PC-9 (cell line): Measurements from ENCODE around the gene PGK1. TPM values are rescaled to one million over a fixed set of nuclear protein-coding genes. Genes with fewer than 3 reads are reported as not detected.
"Not testable (repeated sequence)": the region's sequence is repeated elsewhere in the genome, so short reads cannot be mapped to it uniquely, and the experiment has no call there.

ENCODE experiments used
- Bru-seq: library from RNA; stranded (reverse); fragments of 400-500 nt; gene quantifications from one replicate; lab custom pipeline; 2021; lab: Mats Ljungman, UMichigan
- BruChase-seq, 2 experiments: library from RNA; stranded (reverse); fragments of 400-500 nt; gene quantifications; one replicate each; lab custom pipeline; 2021; lab: Mats Ljungman, UMichigan
- BruUV-seq: library from RNA; stranded (reverse); fragments of 400-500 nt; replicated peaks from 2 replicates; lab custom pipeline; 2021; lab: Mats Ljungman, UMichigan
- CTCF ChIA-PET: fragments of 300-600 bp; sonication (Branson Sonifier 250); formaldehyde crosslinking; loops from one replicate; lab custom pipeline; 2022; ENCODE audit warnings: antibody characterized with exemption; lab: Charles Lee
- POLR2A ChIA-PET: fragments of 300-600 bp; sonication (Branson Sonifier 250); formaldehyde crosslinking; loops from one replicate; lab custom pipeline; 2022; ENCODE audit warnings: antibody characterized with exemption; ENCODE audit not compliant: unreplicated experiment; lab: Charles Lee
- DNase-seq, 2 experiments: peaks; one replicate each; pipeline versions ENCODE4 v3.0.0 to v3.0.0-alpha.2; 2015 to 2022; ENCODE audit warnings: mixed read lengths in 1 of 2
- H2AFZ ChIP-seq: fragments of 200-600 bp; sonication (generic); 2 replicates; pipeline ENCODE4 v1.8.1; 2017; ENCODE audit warnings: antibody characterized with exemption
- H3F3A ChIP-seq: fragments of 200-600 bp; sonication (generic); 2 replicates; pipeline ENCODE4 v1.8.1; 2017; ENCODE audit warnings: antibody characterized with exemption, mild to moderate bottlenecking, low read depth; ENCODE audit not compliant: insufficient read depth
- H3K27ac ChIP-seq: fragments of 200-600 bp; sonication (generic); 2 replicates; pipeline ENCODE4 v1.6.1; 2016; ENCODE audit warnings: mixed run types
- H3K27me3 ChIP-seq: fragments of 200-600 bp; sonication (generic); 2 replicates; pipeline ENCODE4 v1.6.1; 2016; ENCODE audit warnings: low read depth, mixed run types; ENCODE audit not compliant: insufficient read depth
- H3K36me3 ChIP-seq: fragments of 200-600 bp; sonication (generic); 2 replicates; pipeline ENCODE4 v1.6.1; 2016; ENCODE audit warnings: low read depth, mixed run types
- H3K4me1 ChIP-seq: fragments of 200-600 bp; sonication (generic); replicated peaks from 2 replicates; pipeline ENCODE4 v1.6.1; 2016; ENCODE audit warnings: mixed run types; ENCODE audit not compliant: insufficient read depth
- H3K4me2 ChIP-seq: fragments of 200-600 bp; sonication (generic); 2 replicates; pipeline ENCODE4 v1.6.1; 2017; ENCODE audit warnings: mixed run types
- H3K4me3 ChIP-seq: fragments of 200-600 bp; sonication (generic); 2 replicates; pipeline ENCODE4 v1.6.1; 2016; ENCODE audit warnings: mixed run types
- H3K79me2 ChIP-seq: fragments of 200-600 bp; sonication (generic); 2 replicates; pipeline ENCODE4 v1.6.1; 2017; ENCODE audit warnings: low read depth, mixed run types
- H3K9me2 ChIP-seq: fragments of 200-600 bp; sonication (generic); 2 replicates; pipeline ENCODE4 v1.8.1; 2017; ENCODE audit warnings: mild to moderate bottlenecking; ENCODE audit not compliant: insufficient read depth
- H3K9me3 ChIP-seq: fragments of 200-600 bp; sonication (generic); 2 replicates; pipeline ENCODE4 v1.8.1; 2016; ENCODE audit warnings: low read depth; ENCODE audit not compliant: insufficient read depth
- H4K20me1 ChIP-seq: fragments of 200-600 bp; sonication (generic); 2 replicates; pipeline ENCODE4 v1.8.1; 2017; ENCODE audit not compliant: insufficient read depth
- CTCF ChIP-seq: fragments of 200-600 bp; sonication (generic); conservative IDR thresholded peaks from 2 replicates; pipeline ENCODE4 v1.6.1; 2017; ENCODE audit warnings: mixed run types, antibody characterized with exemption, mild to moderate bottlenecking, moderate library complexity
- EZH2 ChIP-seq: fragments of 200-600 bp; sonication (generic); IDR thresholded peaks from 2 replicates; pipeline ENCODE4 v1.8.0; 2017; ENCODE audit warnings: antibody characterized with exemption, low read depth
- intact Hi-C: fragments of 100-400 bp; cut with micrococcal nuclease; formaldehyde crosslinking; loops from one replicate; pipeline ENCODE4 v1.10.0; 2022; ENCODE audit not compliant: unreplicated experiment
- long read RNA-seq: library from polyadenylated mRNA; stranded (forward); transcript quantifications from one replicate; pipeline ENCODE4 v2.0.0, GENCODE V29; 2022
- total RNA-seq: library from RNA; stranded (reverse); gene quantifications from 2 replicates; pipeline ENCODE4 v1.2.3, GENCODE V29; 2021

PGK1 gene
- 320 and 409 TPM in 2 replicates for total RNA-seq
- percentile 80 among the genes with signal in this experiment for Bru-seq, nascent RNA
- BruChase-seq, experiment 1, labeled RNA remaining after a 2-hour chase: percentile 79 among the genes with signal in this experiment
- percentile 89 among the genes with signal in this experiment for BruChase-seq, experiment 2, labeled RNA remaining after a 6-hour chase
- long read RNA-seq, full-length matches to known transcripts: 1,118 of 1,170 reads
- long read RNA-seq, partial matches to known transcripts: 30 of 1,170 reads
- long read RNA-seq, other reads (novel, unspliced or antisense): 22 of 1,170 reads

GRCh38 chrX:78103623-78104446 is at the start of gene PGK1:
Gene PGK1, plus strand, starts transcription at chrX:78104248. Its CDS starts 93 bp downstream, at chrX:78104341.
- Histone ChIP-seq H2AFZ (peak within 1 kb of the TSS; percentile 94), H3K9me2 (no peaks in the 10 kb centered on the region), H3K4me3 (peak within 1 kb of the TSS; percentile 75), H3K27me3 (no peaks in the 10 kb centered on the region), H3F3A (0 out of 2 replicates have a peak, but pooled peaks cover 3% of the 10 kb centered on the region), H3K36me3 (peaks cover 27% of the 10 kb centered on the region; the same call in 1 of the 2 replicates), H4K20me1 (peaks cover 39% of the 10 kb centered on the region), H3K4me2 (peak within 1 kb of the TSS; percentile 98), H3K4me1 (peaks cover 43% of the 10 kb centered on the region), H3K79me2 (peaks cover 47% of the 10 kb centered on the region), H3K27ac (peak within 1 kb of the TSS; percentile 83), H3K9me3 (no peaks in the 10 kb centered on the region)
- ChIA-PET CTCF (interaction anchor here (0.5 kb wide), 1 partner anchor 211 kb away, joined by 4 read pairs; no protein-coding TSS in a partner anchor), POLR2A (interaction anchor here (0.5 kb wide), 1 partner anchor 39 kb away, joined by 5 read pairs; no protein-coding TSS in a partner anchor)
- DNase-seq: peak; percentile 90 to 96
- TF ChIP-seq EZH2: no peak
- no peak for TF ChIP-seq CTCF
- BruUV-seq: no TSS peak
- intact Hi-C loops: loop anchor here (5.0 kb wide), 2 partner anchors 82 to 192 kb away; partner anchors contain the start of gene ATP7A

- no peaks in the 10 kb centered on the region for H3K79me2 ChIP-seq
- TF ChIP-seq EZH2 (no peak), CTCF (no peak)
- intact Hi-C loops: no loop called here
- no peaks in the 10 kb centered on the region for H4K20me1 ChIP-seq
- POLR2A ChIA-PET: no interaction called here
- H3K4me2 ChIP-seq: no peak overlapping the region
- no peak overlapping the region for H3K27ac ChIP-seq
- BruUV-seq: no TSS peak
- peaks cover 7% of the 10 kb centered on the region; the same call in 1 of the 2 replicates for H3F3A ChIP-seq
- H2AFZ ChIP-seq: no peak overlapping the region
- H3K4me1 ChIP-seq: peaks cover 4% of the 10 kb centered on the region
- no peaks in the 10 kb centered on the region for H3K36me3 ChIP-seq
- CTCF ChIA-PET: no interaction called here
- H3K27me3 ChIP-seq: no peaks in the 10 kb centered on the region
- no peak overlapping the region for H3K4me3 ChIP-seq
- H3K9me3 ChIP-seq: no peaks in the 10 kb centered on the region; the same call in 1 of the 2 replicates
- no peak for DNase-seq
- H3K9me2 ChIP-seq: no peaks in the 10 kb centered on the region
Observed at GRCh38 chrX:78063687-78064086, 40.4 kb upstream of the PGK1 start.

- Histone ChIP-seq H3K4me3 (no peak overlapping the region), H3K4me1 (peaks cover 4% of the 10 kb centered on the region), H3F3A (peaks cover 7% of the 10 kb centered on the region; the same call in 1 of the 2 replicates), H3K4me2 (no peak overlapping the region), H3K27me3 (no peaks in the 10 kb centered on the region), H3K79me2 (no peaks in the 10 kb centered on the region), H3K9me2 (no peaks in the 10 kb centered on the region), H3K9me3 (no peaks in the 10 kb centered on the region; the same call in 1 of the 2 replicates), H2AFZ (no peak overlapping the region), H3K27ac (no peak overlapping the region), H3K36me3 (no peaks in the 10 kb centered on the region), H4K20me1 (no peaks in the 10 kb centered on the region)
- ChIA-PET CTCF (no interaction called here), POLR2A (no interaction called here)
- no TSS peak for BruUV-seq
- intact Hi-C loops: no loop called here
- DNase-seq: no peak
- no peak for TF ChIP-seq EZH2
- no peak for TF ChIP-seq CTCF
Observed at GRCh38 chrX:78064152-78064551, 39.9 kb upstream of the PGK1 start.

GRCh38 chrX:78064698-78065601 is 39.1 kb upstream of the PGK1 start:
- H3K4me1 ChIP-seq, H3K9me3 ChIP-seq: not testable (repeated sequence)
- peak; percentile 5 to 70 for DNase-seq

More at GRCh38 chrX:78064698-78065601, 39.1 kb upstream of the PGK1 start:
- H3K9me2 ChIP-seq, H3K36me3 ChIP-seq, intact Hi-C loops, H3K27me3 ChIP-seq, CTCF ChIA-PET, H3F3A ChIP-seq, H3K79me2 ChIP-seq, H4K20me1 ChIP-seq, H3K4me3 ChIP-seq: not testable (repeated sequence)
- H2AFZ ChIP-seq: peak overlapping the region; percentile 64; the same call in 1 of the 2 replicates
- H3K4me2 ChIP-seq: peak overlapping the region; percentile 20; the same call in 1 of the 2 replicates
- POLR2A ChIA-PET: interaction anchor here (0.6 kb wide), 1 partner anchor 39 kb away, joined by 5 read pairs; the partner anchor contains the start of gene PGK1
- TSS peak; percentile 86 for BruUV-seq
- H3K27ac ChIP-seq: peak overlapping the region; percentile 79
